Ureter (tissue), 1 donor: ENCODE data around the gene ZFP91. TPM values are rescaled to one million over a fixed set of nuclear protein-coding genes. Genes with fewer than 3 reads are reported as not detected.

Experiments
- DNase-seq: peaks from one replicate; pipeline ENCODE4 v3.0.0-alpha.2; 2020; ENCODE audit warnings: low spot score
- total RNA-seq: library from RNA; stranded (reverse); gene quantifications from one replicate; pipeline ENCODE4 v1.2.4, GENCODE V29; 2023
- donor health status: DM: yes; HTN: yes; CAD: no.

ZFP91 gene
- total RNA-seq, 1 donor from 2014 or later = 48.6 TPM

GRCh38 chr11:58586998-58587397 is 8.1 kb downstream of the ZFP91 start:
- DNase-seq = no peak

- DNase-seq = no peak
Observed at GRCh38 chr11:58591659-58592058, 12.8 kb downstream of the ZFP91 start.

GRCh38 chr11:58592760-58593472 is 14.1 kb downstream of the ZFP91 start:
- DNase-seq = no peak

GRCh38 chr11:58594826-58595225 is 16.0 kb downstream of the ZFP91 start:
- DNase-seq = no peak

GRCh38 chr11:58596621-58597020 is 17.8 kb downstream of the ZFP91 start:
- no peak for DNase-seq

GRCh38 chr11:58597486-58598144 is 18.8 kb downstream of the ZFP91 start:
- no peak for DNase-seq

- DNase-seq = no peak
Observed at GRCh38 chr11:58600510-58600909, 21.6 kb downstream of the ZFP91 start.

GRCh38 chr11:58606930-58607714 is 28.3 kb downstream of the ZFP91 start:
- DNase-seq = no peak

- no peak for DNase-seq
Observed at GRCh38 chr11:58608331-58608730, 29.5 kb downstream of the ZFP91 start.

- no peak for DNase-seq
Observed at GRCh38 chr11:58609723-58610122, 30.9 kb downstream of the ZFP91 start.

- no peak for DNase-seq
Observed at GRCh38 chr11:58613228-58613627, 34.4 kb downstream of the ZFP91 start.

- no peak for DNase-seq
Observed at GRCh38 chr11:58615559-58615958, 36.7 kb downstream of the ZFP91 start.

- DNase-seq = no peak
Observed at GRCh38 chr11:58616594-58616993, 37.7 kb downstream of the ZFP91 start.

GRCh38 chr11:58617976-58618557 is 39.2 kb downstream of the ZFP91 start:
- no peak for DNase-seq

- no peak for DNase-seq
Observed at GRCh38 chr11:58621586-58622262, 42.9 kb downstream of the ZFP91 start.

- DNase-seq = no peak
Observed at GRCh38 chr11:58622344-58622743, 43.5 kb downstream of the ZFP91 start, which contains the start of gene CNTF. Gene CNTF (plus strand): TSS chr11:58622665. CDS start chr11:58622753, 88 bp downstream.

GRCh38 chr11:58625086-58625485 is 46.2 kb downstream of the ZFP91 start:
- no peak for DNase-seq

- no peak for DNase-seq
Observed at GRCh38 chr11:58625826-58626460, 47.1 kb downstream of the ZFP91 start.

GRCh38 chr11:58626934-58627483 is 48.1 kb downstream of the ZFP91 start:
- DNase-seq = no peak

- DNase-seq = no peak
Observed at GRCh38 chr11:58628446-58628845, 49.6 kb downstream of the ZFP91 start.

GRCh38 chr11:58629857-58630256 is 51.0 kb downstream of the ZFP91 start:
- no peak for DNase-seq
